GM18519 (cell line): ENCODE data around the gene UNC93A.
"Not testable (repeated sequence)": the region's sequence is repeated elsewhere in the genome, so short reads cannot be mapped to it uniquely, and the experiment has no call there.

Experiments
- ATAC-seq: cut with Tn5 transposase; IDR thresholded peaks from one replicate; pipeline ENCODE4 v1.9.1; 2021; ENCODE audit warnings: mild to moderate bottlenecking, moderate library complexity; ENCODE audit not compliant: unreplicated experiment, low FRiP score

The UNC93A gene

GRCh38 chr6:167290786-167291622 lies at the start of gene UNC93A:
Gene UNC93A (plus strand): TSS chr6:167291315. CDS start chr6:167291490, 175 bp downstream.
- no peak for ATAC-seq

- ATAC-seq, result not testable (repeated sequence)
These were observed 49.6 kb upstream of the UNC93A start for GRCh38 chr6:167241321-167242134.

GRCh38 chr6:167242135-167242506 lies 49.0 kb upstream of the UNC93A start:
- not testable (repeated sequence) for ATAC-seq

GRCh38 chr6:167242511-167243051 lies 48.5 kb upstream of the UNC93A start:
- not testable (repeated sequence) for ATAC-seq

- ATAC-seq, result no peak
These were observed 46.8 kb upstream of the UNC93A start for GRCh38 chr6:167244064-167244960.

GRCh38 chr6:167244991-167245390 lies 46.1 kb upstream of the UNC93A start:
- no peak for ATAC-seq

GRCh38 chr6:167245591-167245990 lies 45.5 kb upstream of the UNC93A start:
- ATAC-seq, result no peak

- ATAC-seq, result no peak
These were observed 43.1 kb upstream of the UNC93A start for GRCh38 chr6:167247814-167248595.

- ATAC-seq, result not testable (repeated sequence)
These were observed 42.1 kb upstream of the UNC93A start for GRCh38 chr6:167248878-167249455.

GRCh38 chr6:167252271-167252670 lies 38.8 kb upstream of the UNC93A start:
- ATAC-seq, result no peak

- no peak for ATAC-seq
These were observed 35.1 kb upstream of the UNC93A start for GRCh38 chr6:167255918-167256553.

GRCh38 chr6:167258646-167259045 lies 32.5 kb upstream of the UNC93A start:
- no peak for ATAC-seq

GRCh38 chr6:167266057-167266829 lies 24.9 kb upstream of the UNC93A start:
- ATAC-seq, result not testable (repeated sequence)

- ATAC-seq, result no peak
These were observed 24.1 kb upstream of the UNC93A start for GRCh38 chr6:167266830-167267555.

- ATAC-seq, result not testable (repeated sequence)
These were observed 23.6 kb upstream of the UNC93A start for GRCh38 chr6:167267556-167267898.

- ATAC-seq, result no peak
These were observed 23.2 kb upstream of the UNC93A start for GRCh38 chr6:167267921-167268401.

- no peak for ATAC-seq
These were observed 22.3 kb upstream of the UNC93A start for GRCh38 chr6:167268683-167269280.
